Urinary bladder (tissue), 4 donors: ENCODE results near the gene SCUBE1. TPM values are rescaled to one million over a fixed set of nuclear protein-coding genes. Genes with fewer than 3 reads are reported as not detected.

Experiments used
- DNase-seq: peaks from one replicate; pipeline ENCODE4 v3.0.0-alpha.2; 2015; ENCODE audit errors: extremely low spot score
- H3K27ac ChIP-seq: one replicate; pipeline ENCODE4 v1.5.1; 2013; ENCODE audit warnings: low read depth, mild to moderate bottlenecking, moderate library complexity
- H3K36me3 ChIP-seq: one replicate; pipeline ENCODE4 v1.6.1; 2013; ENCODE audit warnings: mild to moderate bottlenecking, moderate library complexity; ENCODE audit not compliant: insufficient read depth
- H3K4me1 ChIP-seq: one replicate; pipeline ENCODE4 v1.6.1; 2013; ENCODE audit warnings: mild to moderate bottlenecking, moderate library complexity; ENCODE audit not compliant: insufficient read depth
- H3K4me3 ChIP-seq: one replicate; pipeline ENCODE4 v1.5.1; 2013; ENCODE audit warnings: low read depth, low read length
- WGBS: extraction: QIAGEN DNeasy Blood & Tissue Kit; methylation state at CpG from one replicate; pipeline ENCODE4 v1.1.7; 2013; 5-methylcytosine and 5-hydroxymethylcytosine counted together
- polyA plus RNA-seq: library from polyadenylated mRNA; stranded (reverse); fragments of 200-250 nt; gene quantifications from one replicate; pipeline ENCODE4 v1.2.3, GENCODE V29; 2013
- total RNA-seq: library from RNA; depleted of rRNA; stranded (reverse); fragments of >200 nt; gene quantifications from one replicate; pipeline ENCODE4 v1.2.3, GENCODE V29; 2014
- donor health status: healthy with polysubstance abuse.
- donor health status: healthy.

The SCUBE1 gene
- total and polyA plus RNA-seq, 2 donors, result 0.86 to 1.2 TPM

DNA sequence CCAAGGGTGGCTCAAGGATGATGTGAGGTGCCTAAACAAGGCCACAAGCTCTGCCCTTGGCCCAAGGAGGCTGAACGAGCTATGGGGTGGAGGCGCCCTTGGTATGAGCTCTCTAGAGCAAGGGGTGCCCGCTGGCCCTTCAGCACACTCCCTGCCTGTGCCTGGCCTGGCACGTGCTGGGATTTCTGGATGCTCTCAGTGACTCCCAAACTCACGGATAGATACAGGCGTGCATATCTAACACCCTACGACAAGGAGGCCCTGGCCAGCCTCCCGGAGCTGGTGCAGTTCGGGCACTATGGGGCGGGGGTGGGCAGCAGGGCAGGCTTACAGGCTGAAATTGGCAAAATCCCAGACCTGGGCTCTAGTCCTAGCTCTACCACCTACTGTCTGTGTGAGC lies 30.6 kb downstream of the SCUBE1 start:
- H3K4me1 ChIP-seq, result no peaks in the 10 kb centered on the region
- 89% methylated on average over 10 of the region's 10 CpGs for WGBS
- H3K27ac ChIP-seq, result no peak overlapping the region
- no peak for DNase-seq
- no peaks in the 10 kb centered on the region for H3K36me3 ChIP-seq
- H3K4me3 ChIP-seq, result no peak overlapping the region

- H3K27ac ChIP-seq, result no peak overlapping the region
- no peaks in the 10 kb centered on the region for H3K4me1 ChIP-seq
- H3K4me3 ChIP-seq, result no peak overlapping the region
- DNase-seq, result no peak
- WGBS, result 100% methylated on average over 1 of the region's 1 CpG
- no peaks in the 10 kb centered on the region for H3K36me3 ChIP-seq
Observed at GRCh38 chr22:43310798-43311197, 32.4 kb downstream of the SCUBE1 start.

DNA sequence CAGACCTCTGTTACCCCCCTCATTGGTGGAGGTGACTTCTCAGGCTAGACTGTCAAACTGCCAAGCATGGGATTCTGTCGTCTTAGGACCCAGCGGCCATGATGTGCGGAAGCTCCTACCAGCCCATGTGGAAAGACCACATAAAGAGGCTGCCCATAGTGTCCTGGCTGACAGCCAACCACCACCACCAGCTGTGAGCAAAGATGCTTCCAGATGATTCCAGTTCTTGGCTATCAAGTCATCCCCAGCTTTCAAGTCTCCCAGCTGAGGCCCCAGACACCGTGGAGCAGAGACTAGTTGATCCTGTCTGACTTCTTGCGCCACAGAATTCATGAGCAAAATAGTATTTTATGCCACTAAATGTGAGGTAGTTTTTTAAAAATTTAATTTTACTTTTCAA lies 32.9 kb downstream of the SCUBE1 start:
- H3K36me3 ChIP-seq, result no peaks in the 10 kb centered on the region
- H3K4me3 ChIP-seq, result no peak overlapping the region
- 88% methylated on average over 5 of the region's 5 CpGs for WGBS
- no peak overlapping the region for H3K27ac ChIP-seq
- H3K4me1 ChIP-seq, result no peaks in the 10 kb centered on the region
- DNase-seq, result no peak

DNA sequence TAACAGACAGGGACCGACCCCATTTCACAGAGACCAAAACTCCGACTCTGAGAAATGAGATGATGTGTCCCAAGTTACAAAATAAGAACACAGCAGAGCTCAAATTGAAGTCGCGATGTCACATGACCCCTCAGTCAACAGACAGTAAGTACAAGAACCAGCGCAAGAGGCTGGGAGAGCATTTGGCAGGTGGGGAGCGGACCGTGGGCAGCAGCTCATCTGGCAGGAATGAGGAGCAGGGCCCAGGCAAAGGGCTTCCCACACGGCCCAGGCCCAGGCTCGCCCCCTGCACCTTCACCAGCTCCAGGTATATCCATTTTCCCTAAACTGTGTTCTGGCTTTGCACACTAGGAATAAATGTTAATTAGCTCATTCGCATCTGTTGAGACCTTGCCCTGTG lies 34.3 kb downstream of the SCUBE1 start:
- DNase-seq, result no peak
- H3K4me3 ChIP-seq, result no peak overlapping the region
- 87% methylated on average over 10 of the region's 10 CpGs for WGBS
- no peak overlapping the region for H3K27ac ChIP-seq
- no peaks in the 10 kb centered on the region for H3K36me3 ChIP-seq
- H3K4me1 ChIP-seq, result no peaks in the 10 kb centered on the region

GRCh38 chr22:43308060-43308830 lies 34.9 kb downstream of the SCUBE1 start:
- no peak for DNase-seq

GRCh38 chr22:43305806-43306205 lies 37.4 kb downstream of the SCUBE1 start:
- WGBS, result 58% methylated on average over 8 of the region's 8 CpGs
- Histone ChIP-seq H3K4me3 (no peak overlapping the region), H3K36me3 (no peaks in the 10 kb centered on the region), H3K27ac (no peak overlapping the region), H3K4me1 (no peaks in the 10 kb centered on the region)
- DNase-seq, result no peak

More at GRCh38 chr22:43308060-43308830, 34.9 kb downstream of the SCUBE1 start:
- H3K4me1 ChIP-seq, result no peaks in the 10 kb centered on the region
- WGBS, result 54% methylated on average over 21 of the region's 21 CpGs
- H3K27ac ChIP-seq, result peak overlapping the region; percentile 32
- no peak overlapping the region for H3K4me3 ChIP-seq
- no peaks in the 10 kb centered on the region for H3K36me3 ChIP-seq

DNA sequence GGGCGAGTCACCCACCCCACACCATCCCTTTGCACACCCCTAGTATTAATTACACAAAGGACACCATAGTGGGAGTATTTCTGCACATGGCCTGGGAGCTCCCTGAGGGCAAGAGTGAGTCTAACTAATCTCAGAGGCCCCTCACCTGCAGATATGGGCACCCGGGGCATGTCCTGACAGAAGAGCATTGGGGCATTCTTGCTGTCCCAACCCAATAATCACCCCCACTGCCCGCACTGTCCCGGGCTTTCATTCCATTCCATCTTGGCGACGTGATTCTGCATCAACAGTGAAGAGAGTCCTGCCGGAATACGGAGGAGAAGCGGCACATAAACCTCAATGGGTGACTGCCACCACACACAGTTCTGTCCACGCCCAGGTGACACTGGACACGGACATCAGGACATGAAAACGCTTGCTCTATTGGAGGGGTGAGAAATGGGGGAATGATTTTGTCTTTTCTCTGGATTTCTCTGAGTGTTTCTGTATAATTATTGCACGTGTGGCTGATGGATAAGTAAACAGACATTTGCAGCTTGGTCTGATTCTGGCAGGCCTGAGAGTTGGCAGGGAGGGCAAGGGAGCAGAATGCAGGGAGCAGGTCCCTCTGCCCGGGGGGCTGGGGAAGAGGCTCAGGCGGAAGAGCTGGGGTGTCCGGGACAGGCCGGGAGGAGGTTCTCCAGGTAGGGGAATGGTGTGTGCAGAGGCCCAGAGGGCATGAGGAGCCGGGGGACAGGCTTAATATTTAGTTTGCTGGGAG lies 38.2 kb downstream of the SCUBE1 start:
- WGBS, result 79% methylated on average over 18 of the region's 18 CpGs
- H3K27ac ChIP-seq, result no peak overlapping the region

DNA sequence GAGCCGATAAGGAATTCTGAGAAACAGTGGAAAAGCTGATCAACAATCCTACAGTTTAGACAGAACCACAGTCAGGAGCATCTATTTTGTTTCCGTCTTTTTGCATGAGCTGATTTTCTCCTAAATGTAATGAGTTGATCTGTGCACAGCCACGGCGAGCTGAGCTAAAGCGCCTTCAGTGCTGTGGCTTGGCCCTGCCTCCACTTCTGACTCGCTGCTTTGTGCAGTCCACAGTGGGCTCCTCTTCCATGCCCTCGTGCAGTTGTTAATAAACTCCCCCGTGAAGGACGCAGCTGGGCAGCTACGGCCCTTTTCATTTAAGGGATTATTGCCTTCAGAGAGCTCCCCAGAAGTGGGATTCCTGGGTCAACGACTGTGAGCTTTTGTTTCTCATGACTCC lies 39.4 kb downstream of the SCUBE1 start:
- DNase-seq, result no peak
- H3K4me3 ChIP-seq, result no peak overlapping the region
- no peaks in the 10 kb centered on the region for H3K4me1 ChIP-seq
- WGBS, result 89% methylated on average over 11 of the region's 11 CpGs
- H3K36me3 ChIP-seq, result no peaks in the 10 kb centered on the region
- H3K27ac ChIP-seq, result no peak overlapping the region

More for the DNA sequence above, 38.2 kb downstream of the SCUBE1 start:
- no peaks in the 10 kb centered on the region for H3K36me3 ChIP-seq
- H3K4me1 ChIP-seq, result no peaks in the 10 kb centered on the region
- no peak overlapping the region for H3K4me3 ChIP-seq
- no peak for DNase-seq

DNA sequence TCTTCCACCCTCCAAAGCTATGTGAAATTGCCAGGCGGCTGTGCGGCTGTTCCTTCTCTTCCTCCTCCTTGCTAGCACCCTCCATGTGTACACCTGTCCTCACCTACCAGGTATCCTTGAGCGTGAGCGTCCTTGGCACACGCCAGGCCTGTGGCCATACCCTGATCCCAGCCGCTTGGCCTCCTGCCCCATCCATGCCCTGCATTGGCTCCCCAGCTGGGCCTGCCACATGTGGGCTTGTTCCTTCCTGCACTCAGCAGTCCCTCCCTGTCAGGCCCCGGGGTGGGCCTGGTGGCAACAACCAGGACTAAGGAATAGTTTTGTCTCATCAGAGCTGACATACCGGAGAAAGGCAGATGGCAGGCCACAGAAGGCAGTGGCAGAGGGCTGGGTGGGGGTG lies 40.0 kb downstream of the SCUBE1 start:
- WGBS, result 96% methylated on average over 8 of the region's 8 CpGs
- Histone ChIP-seq H3K27ac (no peak overlapping the region), H3K36me3 (no peaks in the 10 kb centered on the region), H3K4me3 (no peak overlapping the region), H3K4me1 (no peaks in the 10 kb centered on the region)
- DNase-seq, result no peak

GRCh38 chr22:43302531-43303041 lies 40.6 kb downstream of the SCUBE1 start:
- H3K36me3 ChIP-seq, result no peaks in the 10 kb centered on the region
- 84% methylated on average over 12 of the region's 12 CpGs for WGBS
- H3K4me1 ChIP-seq, result no peaks in the 10 kb centered on the region
- no peak for DNase-seq
- H3K27ac ChIP-seq, result no peak overlapping the region
- H3K4me3 ChIP-seq, result no peak overlapping the region

- Histone ChIP-seq H3K36me3 (no peaks in the 10 kb centered on the region), H3K27ac (no peak overlapping the region), H3K4me3 (no peak overlapping the region), H3K4me1 (no peaks in the 10 kb centered on the region)
- WGBS, result 92% methylated on average over 10 of the region's 10 CpGs
- no peak for DNase-seq
Observed at GRCh38 chr22:43301866-43302265, 41.3 kb downstream of the SCUBE1 start.

DNA sequence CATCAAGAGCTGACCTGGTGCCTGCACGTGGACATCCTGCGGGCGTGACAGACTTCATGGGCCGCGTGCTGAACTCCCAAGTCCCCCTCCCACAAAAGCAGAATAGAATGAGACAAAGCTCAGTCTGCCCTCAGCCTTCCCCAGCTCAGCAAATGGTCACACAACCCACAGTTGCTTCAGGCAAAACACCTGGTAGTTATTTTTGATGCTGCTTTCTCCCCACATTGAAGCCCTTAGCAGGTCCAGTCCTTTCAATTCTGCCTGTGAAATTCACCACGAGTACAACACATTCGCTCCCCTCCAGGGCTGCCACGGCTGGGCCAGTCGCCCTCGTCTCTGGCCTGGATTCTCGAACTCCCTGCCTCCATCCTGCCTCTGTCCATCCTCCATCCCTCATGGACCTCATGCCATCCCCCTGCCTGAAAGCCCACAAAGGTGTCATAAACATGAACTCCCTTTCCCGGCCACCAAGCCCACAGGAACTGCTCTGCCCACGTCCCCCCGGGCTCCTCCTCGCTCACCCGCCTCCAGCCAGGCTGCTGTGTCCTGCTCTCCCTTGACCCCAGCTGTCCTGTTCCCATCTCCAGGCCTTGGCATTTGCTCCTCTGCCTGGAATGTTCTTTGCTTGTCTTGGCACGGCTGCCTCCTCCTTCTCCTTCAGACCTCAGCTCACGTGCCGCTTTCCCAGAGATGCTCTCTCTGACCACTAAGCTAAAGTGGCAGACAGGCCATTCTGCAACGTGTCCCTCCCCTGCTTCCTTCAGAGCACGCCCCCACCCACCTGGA lies 42.1 kb downstream of the SCUBE1 start:
- DNase-seq, result no peak
- no peaks in the 10 kb centered on the region for H3K4me1 ChIP-seq
- H3K4me3 ChIP-seq, result no peak overlapping the region
- H3K27ac ChIP-seq, result no peak overlapping the region
- 82% methylated on average over 21 of the region's 21 CpGs for WGBS
- no peaks in the 10 kb centered on the region for H3K36me3 ChIP-seq

GRCh38 chr22:43299736-43300135 lies 43.4 kb downstream of the SCUBE1 start:
- DNase-seq, result no peak
- H3K36me3 ChIP-seq, result no peaks in the 10 kb centered on the region
- WGBS, result 95% methylated on average over 12 of the region's 12 CpGs
- H3K4me1 ChIP-seq, result no peaks in the 10 kb centered on the region
- H3K27ac ChIP-seq, result no peak overlapping the region
- no peak overlapping the region for H3K4me3 ChIP-seq
